GM06990 (cell line): Measurements from ENCODE around the gene SLC24A1.

ENCODE experiments used
- DNase-seq: peaks from one replicate; pipeline ENCODE4 v3.0.0-alpha.2; 2011; ENCODE audit not compliant: insufficient read length; ENCODE audit errors: extremely low read depth
- H3K27me3 ChIP-seq: replicated peaks from 2 replicates; pipeline ENCODE4 v1.6.0; 2011; ENCODE audit warnings: low read length; ENCODE audit not compliant: control insufficient read depth, insufficient read depth
- H3K36me3 ChIP-seq: 2 replicates; pipeline ENCODE4 v1.5.1; 2011; ENCODE audit warnings: low read length; ENCODE audit not compliant: control insufficient read depth, insufficient read depth
- H3K4me3 ChIP-seq: replicated peaks from 2 replicates; pipeline ENCODE4 v1.5.1; 2011; ENCODE audit warnings: low read depth, mild to moderate bottlenecking, control low read depth, low read length
- TF ChIP-seq, protein P1 (sequence below): IDR thresholded peaks from 2 replicates; pipeline ENCODE4 v1.5.1; 2011; ENCODE audit warnings: low read length, control low read depth, mild to moderate bottlenecking, inconsistent platforms; ENCODE audit not compliant: insufficient read depth, poor library complexity, severe bottlenecking

Gene SLC24A1

DNA sequence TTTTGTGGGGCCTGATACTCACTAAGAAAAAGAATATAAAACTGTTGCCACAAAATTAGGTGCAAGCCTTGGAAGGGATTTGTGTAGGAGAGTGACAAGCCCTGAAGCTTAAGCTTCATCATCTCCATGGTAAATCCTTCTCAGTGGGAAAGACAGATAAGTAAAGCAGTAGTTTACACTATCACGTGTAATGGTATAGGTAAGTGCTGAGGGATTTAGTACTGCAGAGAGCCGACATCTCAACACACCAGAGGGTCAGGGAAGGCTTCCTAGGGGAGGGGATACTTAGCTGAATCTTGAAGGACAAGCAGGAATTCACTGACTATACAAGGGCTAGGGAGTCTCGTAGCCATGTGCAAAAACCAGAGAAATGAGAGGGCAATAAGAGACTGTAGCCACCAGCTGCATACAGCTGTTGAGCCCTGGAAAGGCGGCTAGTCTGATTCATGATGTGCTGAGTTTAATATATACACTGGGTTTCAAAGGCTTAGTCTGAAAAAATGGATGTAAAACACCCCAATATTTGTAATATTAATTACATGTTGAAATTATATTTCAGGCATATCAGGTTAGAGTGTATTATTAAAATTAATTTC lies 11.1 kb downstream of the SLC24A1 start:
- no peak for DNase-seq
- Histone ChIP-seq H3K36me3 (no peaks in the 10 kb centered on the region), H3K4me3 (no peak overlapping the region), H3K27me3 (no peaks in the 10 kb centered on the region)
- TF ChIP-seq, protein P1, sequence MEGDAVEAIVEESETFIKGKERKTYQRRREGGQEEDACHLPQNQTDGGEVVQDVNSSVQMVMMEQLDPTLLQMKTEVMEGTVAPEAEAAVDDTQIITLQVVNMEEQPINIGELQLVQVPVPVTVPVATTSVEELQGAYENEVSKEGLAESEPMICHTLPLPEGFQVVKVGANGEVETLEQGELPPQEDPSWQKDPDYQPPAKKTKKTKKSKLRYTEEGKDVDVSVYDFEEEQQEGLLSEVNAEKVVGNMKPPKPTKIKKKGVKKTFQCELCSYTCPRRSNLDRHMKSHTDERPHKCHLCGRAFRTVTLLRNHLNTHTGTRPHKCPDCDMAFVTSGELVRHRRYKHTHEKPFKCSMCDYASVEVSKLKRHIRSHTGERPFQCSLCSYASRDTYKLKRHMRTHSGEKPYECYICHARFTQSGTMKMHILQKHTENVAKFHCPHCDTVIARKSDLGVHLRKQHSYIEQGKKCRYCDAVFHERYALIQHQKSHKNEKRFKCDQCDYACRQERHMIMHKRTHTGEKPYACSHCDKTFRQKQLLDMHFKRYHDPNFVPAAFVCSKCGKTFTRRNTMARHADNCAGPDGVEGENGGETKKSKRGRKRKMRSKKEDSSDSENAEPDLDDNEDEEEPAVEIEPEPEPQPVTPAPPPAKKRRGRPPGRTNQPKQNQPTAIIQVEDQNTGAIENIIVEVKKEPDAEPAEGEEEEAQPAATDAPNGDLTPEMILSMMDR, result no peak

- TF ChIP-seq, protein P1, result no peak
- H3K36me3 ChIP-seq, result no peaks in the 10 kb centered on the region
- no peak overlapping the region for H3K4me3 ChIP-seq
- DNase-seq, result no peak
- no peaks in the 10 kb centered on the region for H3K27me3 ChIP-seq
Observed at GRCh38 chr15:65633752-65634151, 12.0 kb downstream of the SLC24A1 start.

GRCh38 chr15:65634356-65634755 lies 12.6 kb downstream of the SLC24A1 start:
- TF ChIP-seq, protein P1, result no peak
- DNase-seq, result no peak

DNA sequence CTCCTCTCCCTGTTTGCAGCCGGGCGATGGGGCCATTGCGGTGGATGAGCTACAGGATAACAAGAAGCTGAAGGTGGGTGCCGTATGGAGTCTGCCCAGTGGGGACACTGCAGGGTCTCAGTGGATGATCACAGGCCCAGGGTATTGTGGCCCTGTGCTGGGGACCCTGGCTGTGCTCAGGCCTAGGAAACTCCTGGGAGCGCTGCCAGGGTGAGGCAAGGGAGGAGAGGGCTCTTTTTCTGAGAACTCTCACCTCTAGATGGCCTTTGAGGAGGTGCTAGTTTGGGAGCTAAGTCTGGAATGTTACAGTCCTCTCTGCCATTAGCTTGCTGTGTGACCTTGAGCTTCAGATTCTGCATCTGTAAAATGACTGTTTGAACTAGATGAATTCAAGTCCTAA lies 16.4 kb downstream of the SLC24A1 start:
- Histone ChIP-seq H3K27me3 (no peaks in the 10 kb centered on the region), H3K4me3 (no peak overlapping the region), H3K36me3 (no peaks in the 10 kb centered on the region)
- DNase-seq, result no peak
- TF ChIP-seq, protein P1, result no peak

More at GRCh38 chr15:65634356-65634755, 12.6 kb downstream of the SLC24A1 start:
- Histone ChIP-seq H3K27me3 (no peaks in the 10 kb centered on the region), H3K36me3 (no peaks in the 10 kb centered on the region), H3K4me3 (no peak overlapping the region)

- Histone ChIP-seq H3K27me3 (no peaks in the 10 kb centered on the region), H3K36me3 (no peaks in the 10 kb centered on the region), H3K4me3 (no peak overlapping the region)
- TF ChIP-seq, protein P1, result peak; percentile 79
- no peak for DNase-seq
Observed at GRCh38 chr15:65638681-65639089, 16.9 kb downstream of the SLC24A1 start.

- Histone ChIP-seq H3K36me3 (no peaks in the 10 kb centered on the region; the same call in 1 of the 2 replicates), H3K4me3 (no peak overlapping the region), H3K27me3 (no peaks in the 10 kb centered on the region)
- TF ChIP-seq, protein P1, result no peak
- DNase-seq, result no peak
Observed at GRCh38 chr15:65639509-65639908, 17.8 kb downstream of the SLC24A1 start.
